Mucosa of descending colon (tissue), 3 donors: ENCODE measurements around the gene C1orf174. TPM values are rescaled to one million over a fixed set of nuclear protein-coding genes. Genes with fewer than 3 reads are reported as not detected.

Experiments
- ATAC-seq: fragments of 200-7000 bp; cut with Tn5 transposase; one replicate; pipeline ENCODE4 v1.9.1; 2020; ENCODE audit warnings: mild to moderate bottlenecking, moderate library complexity
- DNase-seq, 3 donors: peaks; one replicate each; pipeline ENCODE4 v3.0.0-alpha.2; 2020
- H3K36me3 ChIP-seq: fragments of 200-600 bp; one replicate; pipeline ENCODE4 v1.8.0; 2021; ENCODE audit warnings: low read depth, mild to moderate bottlenecking
- H3K4me1 ChIP-seq: fragments of 200-600 bp; one replicate; pipeline ENCODE4 v1.8.0; 2021; ENCODE audit warnings: low read depth, mild to moderate bottlenecking
- H3K4me3 ChIP-seq: fragments of 200-600 bp; one replicate; pipeline ENCODE4 v1.8.0; 2021; ENCODE audit warnings: mild to moderate bottlenecking
- H3K9me3 ChIP-seq: fragments of 200-600 bp; one replicate; pipeline ENCODE4 v1.8.0; 2021; ENCODE audit warnings: mild to moderate bottlenecking
- intact Hi-C, 2 donors: fragments of 100-400 bp; cut with DNase I in 1 of 2; cut with micrococcal nuclease in 1 of 2; formaldehyde crosslinking; loops; one replicate each; pipeline versions ENCODE4 v1.11.0 to v1.11.1; 2022; cut with DNase I, micrococcal nuclease
- total RNA-seq, 3 donors: library from RNA; stranded (reverse); fragmentation: NEBNext Ultra II Directional in 2 of 3; extraction: Animal tissue kit (Norgen Biotek cat#: 25700) in 2 of 3; gene quantifications; one replicate each; pipeline versions ENCODE4 v1.2.1 to v1.2.4, GENCODE V29; 2021 to 2023
- TF ChIP-seq, protein P1 (sequence below): fragments of 200-600 bp; IDR thresholded peaks from one replicate; pipeline ENCODE4 v1.8.0; 2022; ENCODE audit warnings: antibody characterized with exemption, mild to moderate bottlenecking
- donor health status: DM: no; HTN: no; CAD: no; lungs with moderate emphysema.
- donor health status: DM: no; HTN: no; CAD: no.
- donor health status: DM: no; HTN: yes; CAD: no.

Gene C1orf174
- total RNA-seq, 3 donors from 2014 or later, result 19.3 to 23.7 (median 21.8) TPM

- no peak for ATAC-seq
- H3K9me3 ChIP-seq, result peaks cover 5% of the 10 kb centered on the region
- TF ChIP-seq, protein P1, sequence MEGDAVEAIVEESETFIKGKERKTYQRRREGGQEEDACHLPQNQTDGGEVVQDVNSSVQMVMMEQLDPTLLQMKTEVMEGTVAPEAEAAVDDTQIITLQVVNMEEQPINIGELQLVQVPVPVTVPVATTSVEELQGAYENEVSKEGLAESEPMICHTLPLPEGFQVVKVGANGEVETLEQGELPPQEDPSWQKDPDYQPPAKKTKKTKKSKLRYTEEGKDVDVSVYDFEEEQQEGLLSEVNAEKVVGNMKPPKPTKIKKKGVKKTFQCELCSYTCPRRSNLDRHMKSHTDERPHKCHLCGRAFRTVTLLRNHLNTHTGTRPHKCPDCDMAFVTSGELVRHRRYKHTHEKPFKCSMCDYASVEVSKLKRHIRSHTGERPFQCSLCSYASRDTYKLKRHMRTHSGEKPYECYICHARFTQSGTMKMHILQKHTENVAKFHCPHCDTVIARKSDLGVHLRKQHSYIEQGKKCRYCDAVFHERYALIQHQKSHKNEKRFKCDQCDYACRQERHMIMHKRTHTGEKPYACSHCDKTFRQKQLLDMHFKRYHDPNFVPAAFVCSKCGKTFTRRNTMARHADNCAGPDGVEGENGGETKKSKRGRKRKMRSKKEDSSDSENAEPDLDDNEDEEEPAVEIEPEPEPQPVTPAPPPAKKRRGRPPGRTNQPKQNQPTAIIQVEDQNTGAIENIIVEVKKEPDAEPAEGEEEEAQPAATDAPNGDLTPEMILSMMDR, result no peak
Observed at GRCh38 chr1:3876716-3877115, 23.4 kb downstream of the C1orf174 start.

DNA sequence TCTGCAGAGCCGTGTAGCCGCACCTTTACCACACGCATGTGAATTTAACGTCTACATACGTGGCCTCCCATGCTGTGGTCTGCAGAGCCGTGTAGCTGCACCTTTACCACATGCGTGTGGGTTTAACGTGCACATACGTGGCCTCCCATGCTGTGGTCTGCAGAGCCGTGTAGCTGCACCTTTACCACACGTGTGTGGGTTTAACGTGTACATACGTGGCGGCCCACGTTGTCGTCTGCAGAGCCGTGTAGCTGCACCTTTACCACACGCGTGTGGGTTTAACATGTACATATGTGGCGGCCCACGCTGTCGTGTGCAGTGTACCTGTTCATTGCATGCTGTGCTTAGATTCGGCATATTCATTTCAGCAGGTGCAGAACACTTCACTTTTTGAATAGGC is 25.3 kb downstream of the C1orf174 start:
- no peaks in the 10 kb centered on the region for H3K36me3 ChIP-seq
- peaks cover 5% of the 10 kb centered on the region for H3K9me3 ChIP-seq
- no peak overlapping the region for H3K4me3 ChIP-seq
- TF ChIP-seq, protein P1, result no peak
- intact Hi-C loops, result no loop called here
- ATAC-seq (no peak), DNase-seq (no peak)
- H3K4me1 ChIP-seq, result no peaks in the 10 kb centered on the region

More at GRCh38 chr1:3876716-3877115, 23.4 kb downstream of the C1orf174 start:
- no peaks in the 10 kb centered on the region for H3K36me3 ChIP-seq
- no peak overlapping the region for H3K4me3 ChIP-seq
- intact Hi-C loops, result no loop called here
- H3K4me1 ChIP-seq, result no peaks in the 10 kb centered on the region
- DNase-seq, result no peak

DNA sequence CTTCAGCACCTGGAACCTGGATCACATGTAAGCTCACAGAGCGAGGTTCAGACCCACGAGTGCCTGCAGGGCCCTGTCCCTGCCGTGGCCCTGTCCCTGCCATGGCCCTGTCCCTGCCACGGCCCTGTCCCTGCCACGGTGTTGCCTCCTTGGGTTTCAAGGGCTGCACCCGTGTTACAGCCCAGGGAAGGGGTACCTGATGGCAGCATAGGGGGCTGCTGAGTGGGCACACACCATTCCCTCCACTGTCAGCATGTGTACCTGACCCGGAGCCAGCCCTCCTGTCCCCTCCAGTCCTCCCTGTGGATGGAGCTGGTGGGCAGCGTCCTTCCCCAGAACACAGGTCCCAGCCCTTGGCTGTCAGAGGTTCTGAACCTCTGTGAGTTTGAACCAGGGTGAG is 27.5 kb downstream of the C1orf174 start:
- intact Hi-C loops, result no loop called here
- ATAC-seq (no peak), DNase-seq (no peak)
- TF ChIP-seq, protein P1, result no peak
- H3K36me3 ChIP-seq, result no peaks in the 10 kb centered on the region
- H3K4me1 ChIP-seq, result no peaks in the 10 kb centered on the region
- no peaks in the 10 kb centered on the region for H3K9me3 ChIP-seq
- H3K4me3 ChIP-seq, result no peak overlapping the region

DNA sequence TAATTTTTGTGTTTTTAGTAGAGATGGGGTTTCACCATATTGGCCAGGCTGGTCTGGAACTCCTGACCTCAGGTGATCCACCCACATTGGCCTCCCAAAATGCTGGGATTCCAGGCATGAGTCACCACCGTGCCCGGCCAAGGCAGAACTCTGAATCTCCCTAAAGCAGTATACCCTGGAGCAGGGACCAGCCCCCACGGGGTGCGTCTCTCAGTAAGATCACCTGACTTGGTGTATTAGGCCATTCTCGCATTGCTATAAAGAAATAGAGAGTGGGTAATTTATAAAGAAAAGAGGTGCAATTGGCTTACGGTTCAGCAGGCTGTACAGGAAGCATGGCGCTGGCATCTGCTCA is 28.6 kb downstream of the C1orf174 start:
- Histone ChIP-seq H3K36me3 (no peaks in the 10 kb centered on the region), H3K4me3 (no peak overlapping the region), H3K9me3 (no peaks in the 10 kb centered on the region), H3K4me1 (no peaks in the 10 kb centered on the region)
- no peak for ATAC-seq
- intact Hi-C loops, result no loop called here
- no peak for DNase-seq
- TF ChIP-seq, protein P1, result no peak

GRCh38 chr1:3869751-3870301 is 30.2 kb downstream of the C1orf174 start:
- intact Hi-C loops, result no loop called here
- no peak overlapping the region for H3K4me3 ChIP-seq
- no peaks in the 10 kb centered on the region for H3K36me3 ChIP-seq
- H3K4me1 ChIP-seq, result no peaks in the 10 kb centered on the region
- H3K9me3 ChIP-seq, result no peaks in the 10 kb centered on the region
- ATAC-seq, result peak; percentile 60
- TF ChIP-seq, protein P1, result no peak
- DNase-seq, result peak in 1 of 3 donors; percentile 18
